ENCODE results near the gene CALML3.
"Not testable (repeated sequence)": the region's sequence is repeated elsewhere in the genome, so short reads cannot be mapped to it uniquely, and the experiment has no call there.

The CALML3 gene

GRCh38 chr10:5524641-5525560 is at the start of gene CALML3:
Gene CALML3 (plus strand): TSS chr10:5524961. CDS start chr10:5525086, 125 bp downstream.
- in situ Hi-C loops (cut with MboI; ENCODE audit: low sequenced_read_pairs): no loop called here

GRCh38 chr10:5475088-5475487 is 49.7 kb upstream of the CALML3 start:
- in situ Hi-C loops (cut with MboI; ENCODE audit: low sequenced_read_pairs): not testable (repeated sequence)

DNA sequence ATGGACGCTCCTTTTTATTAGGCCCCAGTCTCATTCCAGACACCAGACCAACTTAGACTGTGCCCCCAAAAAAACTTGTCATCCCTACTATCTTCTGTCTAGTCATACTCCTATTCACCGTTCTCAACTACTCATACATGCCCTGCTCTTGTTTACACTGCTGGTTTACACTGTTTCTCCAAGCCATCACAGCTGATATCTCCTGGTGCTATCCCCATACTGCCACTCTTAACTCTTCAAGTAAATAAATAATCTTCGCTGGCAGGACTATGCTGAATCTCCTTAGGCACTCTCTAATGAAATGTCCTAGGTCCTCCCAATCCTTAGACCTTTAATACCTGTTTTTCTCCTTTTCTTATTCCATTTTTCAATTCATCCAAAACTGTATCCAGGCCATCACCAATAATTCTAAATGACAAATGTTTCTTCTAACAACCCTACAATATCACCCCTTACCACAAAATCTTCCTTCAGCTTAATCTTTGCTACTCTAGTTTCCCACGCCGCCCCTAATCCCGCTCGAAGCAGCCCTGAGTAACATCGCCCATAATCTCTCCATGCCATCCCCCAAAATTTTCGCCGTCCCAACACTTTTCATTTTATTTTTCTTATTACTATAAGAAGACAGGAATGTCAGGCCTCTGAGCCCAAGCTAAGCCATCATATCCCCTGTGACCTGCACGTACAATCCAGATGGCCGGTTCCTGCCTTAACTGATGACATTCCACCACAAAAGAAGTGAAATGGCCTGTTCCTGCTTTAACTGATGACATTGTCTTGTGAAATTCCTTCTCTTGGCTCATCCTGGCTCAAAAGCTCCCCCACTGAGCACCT is 48.6 kb upstream of the CALML3 start:
- in situ Hi-C loops (cut with MboI; ENCODE audit: low sequenced_read_pairs): not testable (repeated sequence)

DNA sequence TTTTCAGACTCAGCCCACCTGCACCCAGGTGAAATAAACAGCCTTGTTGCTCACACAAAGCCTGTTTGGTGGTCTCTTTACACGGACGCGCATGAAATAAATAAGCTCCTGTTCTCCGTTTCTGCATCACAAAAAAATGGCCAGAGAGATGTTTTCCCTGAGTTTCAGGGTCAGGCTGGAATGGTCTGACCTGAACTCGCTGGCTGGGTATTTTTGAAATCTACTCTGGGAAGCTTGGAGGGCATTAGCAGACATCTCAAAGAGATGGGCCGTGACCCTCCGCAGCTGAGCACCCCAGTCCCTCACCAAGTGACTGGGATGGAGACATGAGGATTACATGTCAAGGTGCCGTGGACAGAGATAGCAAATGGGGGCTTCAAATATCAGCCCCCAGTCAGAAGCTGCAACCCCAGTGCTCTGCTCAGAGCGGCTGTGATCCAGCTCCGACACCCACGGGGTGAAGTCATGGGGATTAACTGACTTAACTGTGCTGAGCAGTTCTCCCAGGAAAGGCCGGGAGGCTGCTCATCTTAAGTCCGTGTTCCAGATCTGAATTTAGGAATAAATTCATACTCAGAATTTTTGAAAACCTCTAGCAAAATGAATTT is 47.7 kb upstream of the CALML3 start:
- in situ Hi-C loops (cut with MboI; ENCODE audit: low sequenced_read_pairs): no loop called here

- in situ Hi-C loops (cut with MboI; ENCODE audit: low sequenced_read_pairs): no loop called here
These were observed 46.6 kb upstream of the CALML3 start for GRCh38 chr10:5477948-5478693.

DNA sequence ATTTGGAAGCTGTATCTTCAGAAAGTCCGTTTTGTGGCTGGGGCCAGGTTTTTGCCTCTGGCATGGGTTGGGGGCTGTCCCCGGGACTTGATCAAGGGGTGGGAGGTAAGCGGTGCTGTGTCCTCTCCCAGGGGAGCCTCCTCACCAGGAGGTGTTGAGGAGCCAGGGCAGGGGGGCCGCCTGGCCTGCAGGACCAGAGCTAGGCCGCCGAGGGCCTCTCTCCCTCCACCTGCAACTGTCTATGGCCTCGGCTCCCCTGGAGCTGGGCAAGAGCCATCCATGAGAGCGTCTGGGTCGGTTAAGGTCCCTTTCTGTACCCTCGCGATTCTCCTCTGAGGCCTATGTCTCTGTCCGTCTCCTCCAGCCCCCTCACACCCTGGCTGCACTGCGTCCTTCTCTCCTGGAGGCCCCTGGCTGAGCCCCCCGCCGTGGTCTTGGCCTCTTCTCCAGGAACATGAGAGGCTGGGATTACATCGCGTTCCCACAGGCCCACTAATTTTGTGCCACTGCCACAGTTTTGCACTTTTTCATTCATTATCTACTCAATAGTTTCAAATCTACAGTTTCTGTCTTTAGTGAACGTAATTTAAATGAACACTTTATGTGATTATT is 46.0 kb upstream of the CALML3 start:
- in situ Hi-C loops (cut with MboI; ENCODE audit: low sequenced_read_pairs): no loop called here

DNA sequence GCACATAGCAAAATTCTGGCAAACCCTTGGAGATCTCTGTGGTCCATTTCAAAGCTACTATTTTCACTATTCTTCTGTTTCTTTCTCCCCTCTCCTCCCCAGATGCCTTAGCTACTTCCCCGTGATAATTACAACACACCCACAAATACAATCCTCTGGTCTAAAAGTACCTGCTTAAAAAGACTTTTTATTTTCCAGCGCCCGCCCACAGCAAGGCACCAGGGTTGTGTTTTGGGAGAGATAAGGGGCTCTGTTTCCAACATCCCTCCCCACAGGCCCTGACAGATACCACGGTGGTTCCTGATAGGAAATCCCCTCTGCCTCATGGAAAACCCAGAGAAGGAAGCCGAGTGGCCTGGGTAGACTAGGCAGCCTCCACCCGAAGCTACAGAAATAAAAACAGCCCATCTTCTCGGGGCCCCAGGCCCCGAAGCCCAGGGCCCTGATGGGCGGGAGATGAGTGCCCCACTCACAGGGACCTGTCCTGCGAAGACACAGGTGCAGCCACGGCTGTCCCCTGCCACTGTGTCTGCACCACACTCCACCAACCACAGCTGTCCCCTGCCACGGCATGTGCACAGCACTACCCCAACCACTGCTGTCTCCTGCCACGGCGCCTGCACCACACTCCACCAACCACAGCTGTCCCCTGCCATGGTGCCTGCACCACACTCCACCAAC is 45.1 kb upstream of the CALML3 start:
- in situ Hi-C loops (cut with MboI; ENCODE audit: low sequenced_read_pairs): no loop called here

DNA sequence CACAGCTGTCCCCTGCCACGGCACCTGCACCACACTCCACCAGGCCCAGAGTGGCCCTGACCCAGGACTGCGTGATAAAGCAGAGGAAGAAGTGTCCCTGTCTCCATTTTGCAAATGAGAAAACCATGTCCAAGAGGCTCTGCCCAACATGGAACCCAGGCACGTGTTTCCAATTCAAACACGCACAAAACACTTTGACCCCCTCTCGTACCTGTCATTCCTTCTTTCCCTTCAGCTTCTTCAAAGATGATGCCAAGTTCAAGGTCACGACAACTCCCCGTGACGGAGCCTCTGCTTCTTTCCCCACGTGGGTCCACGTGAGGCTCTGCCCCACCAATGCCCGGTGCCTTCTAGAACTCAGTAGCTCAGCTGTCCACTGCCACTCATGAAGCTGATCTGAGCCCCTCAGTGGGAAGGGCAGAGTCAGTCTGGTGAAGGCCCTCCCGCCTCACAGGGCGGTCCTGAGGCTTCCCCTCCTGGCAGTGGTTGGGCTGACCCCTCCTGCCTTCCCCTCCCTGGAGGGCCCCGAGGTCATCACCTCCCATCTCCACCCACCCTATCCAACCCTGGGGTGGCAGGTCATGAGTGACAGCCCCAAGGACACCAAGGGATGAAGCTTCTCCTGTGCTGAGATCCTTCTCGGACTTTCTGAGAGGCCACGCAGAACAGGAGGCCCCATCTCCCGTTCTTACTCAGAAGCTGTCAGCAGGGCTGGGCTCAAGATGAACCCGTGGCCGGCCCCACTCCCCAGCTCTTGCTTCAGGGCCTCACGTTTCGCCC is 44.4 kb upstream of the CALML3 start:
- in situ Hi-C loops (cut with MboI; ENCODE audit: low sequenced_read_pairs): no loop called here

DNA sequence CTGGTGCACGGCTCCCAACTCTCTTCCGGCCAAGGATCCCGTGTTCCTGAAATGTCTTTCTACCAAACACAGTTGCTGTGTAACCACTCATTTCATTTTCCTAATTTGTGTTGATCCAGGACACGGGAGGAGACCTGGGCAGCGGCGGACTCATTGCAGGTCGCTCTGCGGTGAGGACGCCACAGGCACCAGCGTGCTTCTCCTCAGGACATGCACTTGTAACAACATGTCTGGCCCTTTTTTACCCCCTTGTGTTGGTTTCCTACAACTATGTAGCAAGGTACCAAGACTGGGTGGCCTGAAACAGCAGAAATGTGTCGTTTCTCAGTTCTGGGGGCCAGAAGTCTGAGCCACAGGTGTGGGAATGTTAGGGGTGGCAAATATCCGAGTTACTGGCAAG is 43.6 kb upstream of the CALML3 start:
- in situ Hi-C loops (cut with MboI; ENCODE audit: low sequenced_read_pairs): no loop called here

DNA sequence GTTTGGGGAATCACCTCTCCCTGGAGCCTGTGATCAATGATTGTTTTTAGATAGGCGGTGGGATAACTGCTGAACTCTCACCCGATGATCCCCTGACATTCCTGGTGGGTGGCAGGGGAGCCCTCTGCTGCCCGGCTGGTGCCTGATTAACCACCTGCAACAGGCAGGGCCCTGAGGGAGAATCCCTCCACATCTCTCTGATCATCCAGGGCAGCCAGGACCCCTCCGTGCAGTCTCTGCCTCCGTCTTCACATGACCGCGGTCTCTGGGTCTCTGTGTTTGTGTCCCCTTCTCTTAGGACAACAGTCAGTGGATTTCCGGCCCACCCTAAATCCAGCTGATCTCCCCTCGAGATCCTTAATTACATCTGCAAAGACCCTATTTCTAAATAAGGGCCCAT is 42.7 kb upstream of the CALML3 start:
- in situ Hi-C loops (cut with MboI; ENCODE audit: low sequenced_read_pairs): no loop called here

DNA sequence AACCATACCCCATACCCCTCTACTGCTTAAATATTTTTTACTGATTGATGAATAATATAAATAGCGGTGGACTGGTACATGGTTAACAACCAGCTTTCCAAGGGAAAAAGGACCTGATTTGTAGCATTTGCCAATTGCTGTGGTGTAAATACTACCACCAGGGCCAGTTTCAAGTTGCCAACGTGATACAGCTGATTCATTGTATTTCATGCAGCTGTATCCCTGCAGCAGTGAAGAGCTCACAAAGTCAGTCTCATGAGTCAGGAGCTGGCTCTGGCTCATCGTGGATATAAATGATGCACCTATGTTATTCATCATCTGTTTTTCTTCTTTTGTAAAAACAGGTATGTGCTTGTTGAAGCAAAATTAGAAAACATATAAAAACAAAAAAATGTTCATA is 40.6 kb upstream of the CALML3 start:
- in situ Hi-C loops (cut with MboI; ENCODE audit: low sequenced_read_pairs): no loop called here

DNA sequence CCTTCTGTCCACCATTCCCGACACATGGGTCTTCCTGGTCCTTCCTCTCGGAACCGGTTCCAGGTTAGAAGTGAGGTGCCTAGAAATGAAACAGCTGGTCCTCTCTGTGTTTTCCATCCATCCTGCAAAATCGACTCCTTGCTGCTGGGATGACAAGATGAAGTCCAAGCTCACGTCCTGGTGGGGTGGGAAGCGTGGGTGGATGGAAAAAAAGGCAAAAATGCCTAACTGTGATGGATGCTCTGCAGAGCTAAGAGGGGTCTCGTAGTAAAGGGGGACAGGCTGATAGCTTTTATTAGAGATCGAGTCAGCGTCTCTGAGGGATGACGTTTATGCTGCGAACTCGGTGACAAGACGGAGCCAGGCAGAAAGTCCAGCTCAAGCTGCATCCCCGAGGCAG is 39.5 kb upstream of the CALML3 start:
- in situ Hi-C loops (cut with MboI; ENCODE audit: low sequenced_read_pairs): no loop called here

DNA sequence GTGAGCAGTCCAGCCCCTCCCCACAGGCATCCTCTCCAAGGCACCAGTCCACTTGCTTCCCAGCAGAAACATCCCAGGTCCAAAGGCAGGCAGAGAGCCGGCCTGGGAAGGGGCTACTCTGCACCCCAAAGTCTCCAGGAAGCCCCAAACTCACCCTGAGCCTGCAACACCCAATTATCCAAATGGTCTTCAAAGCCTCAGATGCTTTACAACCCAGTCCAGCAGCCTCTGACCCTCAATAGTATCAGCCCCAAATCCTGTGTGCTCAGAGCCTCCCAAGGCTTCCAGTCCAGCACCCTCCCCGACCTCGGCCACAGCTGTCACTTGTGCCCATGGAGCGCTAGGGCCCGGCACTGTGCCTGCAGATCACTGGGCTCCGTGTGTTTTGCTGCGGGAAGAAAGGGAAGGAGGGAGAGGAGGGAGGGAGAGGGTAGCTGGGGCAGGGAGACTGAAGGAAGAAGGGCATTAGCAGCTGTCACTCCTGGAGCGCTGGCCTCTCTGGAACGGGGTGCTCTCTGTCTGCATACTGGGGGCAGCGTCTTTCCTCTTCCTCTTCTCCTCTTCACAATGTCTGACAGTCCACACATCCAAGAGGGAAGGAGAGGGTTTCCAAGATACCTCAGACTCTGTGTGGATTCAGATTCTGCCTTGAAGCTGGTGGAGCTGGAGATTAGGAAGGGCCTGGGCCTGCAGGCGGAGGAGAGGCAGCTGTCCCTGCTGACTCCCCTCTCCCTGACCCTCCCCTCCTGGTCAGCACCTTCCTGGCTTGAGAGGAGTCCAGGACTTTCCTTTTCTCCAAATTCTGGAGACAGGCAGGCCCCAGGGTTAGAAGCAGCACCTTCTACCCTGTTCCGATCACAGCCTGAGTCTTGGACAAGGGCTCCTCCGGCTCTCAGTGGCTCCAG is 38.6 kb upstream of the CALML3 start:
- in situ Hi-C loops (cut with MboI; ENCODE audit: low sequenced_read_pairs): no loop called here

- in situ Hi-C loops (cut with MboI; ENCODE audit: low sequenced_read_pairs): no loop called here
These were observed 37.9 kb upstream of the CALML3 start for GRCh38 chr10:5486853-5487235.

- in situ Hi-C loops (cut with MboI; ENCODE audit: low sequenced_read_pairs): no loop called here
These were observed 36.2 kb upstream of the CALML3 start for GRCh38 chr10:5488272-5489161.

- in situ Hi-C loops (cut with MboI; ENCODE audit: low sequenced_read_pairs): no loop called here
These were observed 34.7 kb upstream of the CALML3 start for GRCh38 chr10:5490032-5490431.

Data from hTERT RPE-1 (cell line).